WTC11 (cell line): ENCODE data around the gene SEZ6L. TPM values are rescaled to one million over a fixed set of nuclear protein-coding genes. Genes with fewer than 3 reads are reported as not detected.

Experiments used
- ATAC-seq: fragments of 200-7000 bp; cut with Tn5 transposase; 2 replicates; pipeline ENCODE4 v1.10.0; 2021; ENCODE audit warnings: mild to moderate bottlenecking, moderate library complexity
- CTCF ChIA-PET: fragments of 300-600 bp; sonication (Branson Sonifier 250); formaldehyde crosslinking; loops from one replicate; lab custom pipeline; 2021; ENCODE audit warnings: antibody characterized with exemption; lab: Charles Lee
- POLR2A ChIA-PET: fragments of 350-600 bp; sonication (Branson Sonifier 250); formaldehyde crosslinking; loops from one replicate; lab custom pipeline; 2021; ENCODE audit warnings: antibody characterized with exemption; lab: Charles Lee
- DNase-seq: peaks from one replicate; pipeline ENCODE4 v3.0.0; 2021; ENCODE audit warnings: low spot score
- H3K27ac Mint-ChIP-seq: 2 replicates; pipeline ENCODE4 v1.8.0; 2021; ENCODE audit warnings: mixed read lengths
- H3K27me3 Mint-ChIP-seq: 2 replicates; pipeline ENCODE4 v1.8.0; 2021; ENCODE audit warnings: low read depth, mild to moderate bottlenecking, moderate library complexity, mixed read lengths
- H3K36me3 Mint-ChIP-seq: 2 replicates; pipeline ENCODE4 v1.8.0; 2021; ENCODE audit warnings: mixed read lengths
- H3K4me1 Mint-ChIP-seq: 2 replicates; pipeline ENCODE4 v1.8.0; 2022; ENCODE audit warnings: mixed read lengths
- H3K4me3 Mint-ChIP-seq: 2 replicates; pipeline ENCODE4 v1.8.0; 2021; ENCODE audit warnings: mild to moderate bottlenecking, moderate library complexity, mixed read lengths
- H3K9me3 Mint-ChIP-seq: 2 replicates; pipeline ENCODE4 v1.8.0; 2021; ENCODE audit warnings: mixed read lengths
- ATF1 ChIP-seq: sonication (generic); formaldehyde crosslinking; IDR thresholded peaks from 2 replicates; pipeline ENCODE4 v1.8.1; 2023; ENCODE audit warnings: mild to moderate bottlenecking, moderate library complexity, missing genetic modification reagents
- CTCF ChIP-seq: fragments of 200-600 bp; IDR thresholded peaks from 2 replicates; pipeline ENCODE4 v1.8.0; 2022; ENCODE audit warnings: antibody characterized with exemption
- ETV6 ChIP-seq: sonication (generic); formaldehyde crosslinking; IDR thresholded peaks from 2 replicates; pipeline ENCODE4 v1.8.1; 2022; ENCODE audit warnings: mild to moderate bottlenecking, missing genetic modification reagents
- FOXP1 ChIP-seq: sonication (generic); formaldehyde crosslinking; IDR thresholded peaks from 2 replicates; pipeline ENCODE4 v1.8.0; 2022; ENCODE audit warnings: missing genetic modification reagents, mild to moderate bottlenecking, moderate library complexity, borderline replicate concordance
- JAZF1 ChIP-seq: fragments of 250-450 bp; sonication (Bioruptor Pico); IDR thresholded peaks from 2 replicates; pipeline ENCODE4 v1.9.0; 2021; ENCODE audit warnings: moderate library complexity, mild to moderate bottlenecking, inconsistent platforms
- MAX ChIP-seq: sonication (generic); formaldehyde crosslinking; IDR thresholded peaks from 2 replicates; pipeline ENCODE4 v1.8.0; 2022; ENCODE audit warnings: mild to moderate bottlenecking, missing genetic modification reagents
- MXD4 ChIP-seq: fragments of 250-450 bp; sonication (Bioruptor Pico); IDR thresholded peaks from 2 replicates; pipeline ENCODE4 v1.8.0; 2021; ENCODE audit warnings: mild to moderate bottlenecking, moderate library complexity, borderline replicate concordance
- OVOL2 ChIP-seq: fragments of 250-450 bp; sonication (Bioruptor Pico); IDR thresholded peaks from 2 replicates; pipeline ENCODE4 v1.9.0; 2021; ENCODE audit warnings: mild to moderate bottlenecking, borderline replicate concordance
- SMAD3 ChIP-seq: sonication (generic); formaldehyde crosslinking; IDR thresholded peaks from 2 replicates; pipeline ENCODE4 v1.8.0; 2022; ENCODE audit warnings: missing genetic modification reagents, mild to moderate bottlenecking, borderline replicate concordance
- ZNF121 ChIP-seq: sonication (generic); formaldehyde crosslinking; IDR thresholded peaks from 2 replicates; pipeline ENCODE4 v1.8.0; 2023; ENCODE audit warnings: missing genetic modification reagents
- ZNF317 ChIP-seq: sonication (generic); formaldehyde crosslinking; IDR thresholded peaks from 2 replicates; pipeline ENCODE4 v1.8.1; 2023; ENCODE audit warnings: low read depth, mild to moderate bottlenecking, moderate library complexity, missing genetic modification reagents, borderline replicate concordance
- ZNF425 ChIP-seq: fragments of 250-450 bp; sonication (Bioruptor Pico); conservative IDR thresholded peaks from 2 replicates; pipeline ENCODE4 v1.9.0; 2021; ENCODE audit warnings: mild to moderate bottlenecking
- ZNF532 ChIP-seq: fragments of 250-450 bp; sonication (Bioruptor Pico); IDR thresholded peaks from 2 replicates; pipeline ENCODE4 v1.9.0; 2021; ENCODE audit warnings: mild to moderate bottlenecking, borderline replicate concordance
- ZNF671 ChIP-seq: fragments of 250-450 bp; sonication (Bioruptor Pico); IDR thresholded peaks from 2 replicates; pipeline ENCODE4 v1.8.0; 2021; ENCODE audit warnings: mild to moderate bottlenecking
- total RNA-seq: library from RNA; stranded (reverse); gene quantifications from 3 replicates; pipeline ENCODE4 v1.2.3, GENCODE V29; 2021
- TF ChIP-seq, protein P1 (sequence below): sonication (generic); formaldehyde crosslinking; conservative IDR thresholded peaks from 2 replicates; pipeline ENCODE4 v1.8.1; 2023; ENCODE audit warnings: mild to moderate bottlenecking, low read depth, missing genetic modification reagents, moderate library complexity
- TF ChIP-seq, protein P2 (sequence below): fragments of 250-450 bp; sonication (Bioruptor Pico); IDR thresholded peaks from 2 replicates; pipeline ENCODE4 v1.9.0; 2021; ENCODE audit warnings: mild to moderate bottlenecking
- TF ChIP-seq, protein P3 (sequence below): sonication (generic); formaldehyde crosslinking; IDR thresholded peaks from 2 replicates; pipeline ENCODE4 v1.8.1; 2023; ENCODE audit warnings: mild to moderate bottlenecking, missing genetic modification reagents
- TF ChIP-seq, protein P4 (sequence below): sonication (generic); formaldehyde crosslinking; IDR thresholded peaks from 2 replicates; pipeline ENCODE4 v1.8.0; 2023; ENCODE audit warnings: missing genetic modification reagents

The SEZ6L gene
- total RNA-seq, 1 experiment from 2014 or later: 0.57 TPM

DNA sequence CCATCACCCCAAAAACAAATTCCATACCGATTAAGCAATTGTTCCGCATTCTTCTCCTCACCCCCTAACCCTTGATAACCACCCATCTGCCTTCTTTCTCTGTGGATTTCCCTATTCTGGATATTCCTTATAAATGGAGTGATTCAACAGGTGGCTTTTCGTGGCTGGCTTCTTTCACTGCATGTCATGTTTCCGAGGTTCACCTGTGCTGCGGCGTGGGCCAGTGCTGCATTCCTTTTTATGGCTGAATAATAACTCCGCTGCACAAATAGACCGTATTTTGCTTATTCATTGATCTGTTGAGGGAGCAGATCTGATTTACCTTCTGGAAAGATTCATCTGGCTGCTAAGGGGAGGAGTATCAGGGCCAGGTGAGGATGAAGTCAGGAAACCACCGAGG lies 165.0 kb downstream of the SEZ6L start (continued):
- no peak for TF ChIP-seq ZNF532 (CRISPR knock-in tag)
- TF ChIP-seq, all 79 proteins: peak for 0

DNA sequence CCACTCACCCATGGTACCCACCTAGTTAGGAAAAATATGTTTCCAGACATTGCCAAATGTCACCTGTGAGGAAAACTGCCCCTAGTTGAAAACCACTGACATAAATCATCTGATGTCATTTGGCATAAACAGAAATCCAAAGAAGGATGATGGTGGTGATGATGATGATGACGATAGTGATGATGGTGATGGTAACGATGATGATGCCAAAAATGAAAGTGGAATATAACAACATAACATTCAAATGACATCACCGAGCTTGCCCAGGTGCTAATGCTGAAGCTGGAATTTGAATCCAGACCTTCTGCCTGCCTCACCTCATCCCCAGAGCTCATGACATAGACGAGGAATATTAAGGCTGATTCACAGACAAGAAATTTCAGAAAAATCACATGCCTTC lies 167.5 kb downstream of the SEZ6L start:
- no peak for DNase-seq
- H3K27ac Mint-ChIP-seq: no peak overlapping the region
- no peaks in the 10 kb centered on the region for H3K9me3 Mint-ChIP-seq
- no peak for TF ChIP-seq SMAD3 (CRISPR knock-in tag)
- no peak for TF ChIP-seq ETV6 (CRISPR knock-in tag)
- no peak for TF ChIP-seq ATF1 (CRISPR knock-in tag)
- TF ChIP-seq ZNF317 (CRISPR knock-in tag): no peak
- no peak for TF ChIP-seq JAZF1
- no peak for TF ChIP-seq MXD4 (CRISPR knock-in tag)
- TF ChIP-seq, protein P1, sequence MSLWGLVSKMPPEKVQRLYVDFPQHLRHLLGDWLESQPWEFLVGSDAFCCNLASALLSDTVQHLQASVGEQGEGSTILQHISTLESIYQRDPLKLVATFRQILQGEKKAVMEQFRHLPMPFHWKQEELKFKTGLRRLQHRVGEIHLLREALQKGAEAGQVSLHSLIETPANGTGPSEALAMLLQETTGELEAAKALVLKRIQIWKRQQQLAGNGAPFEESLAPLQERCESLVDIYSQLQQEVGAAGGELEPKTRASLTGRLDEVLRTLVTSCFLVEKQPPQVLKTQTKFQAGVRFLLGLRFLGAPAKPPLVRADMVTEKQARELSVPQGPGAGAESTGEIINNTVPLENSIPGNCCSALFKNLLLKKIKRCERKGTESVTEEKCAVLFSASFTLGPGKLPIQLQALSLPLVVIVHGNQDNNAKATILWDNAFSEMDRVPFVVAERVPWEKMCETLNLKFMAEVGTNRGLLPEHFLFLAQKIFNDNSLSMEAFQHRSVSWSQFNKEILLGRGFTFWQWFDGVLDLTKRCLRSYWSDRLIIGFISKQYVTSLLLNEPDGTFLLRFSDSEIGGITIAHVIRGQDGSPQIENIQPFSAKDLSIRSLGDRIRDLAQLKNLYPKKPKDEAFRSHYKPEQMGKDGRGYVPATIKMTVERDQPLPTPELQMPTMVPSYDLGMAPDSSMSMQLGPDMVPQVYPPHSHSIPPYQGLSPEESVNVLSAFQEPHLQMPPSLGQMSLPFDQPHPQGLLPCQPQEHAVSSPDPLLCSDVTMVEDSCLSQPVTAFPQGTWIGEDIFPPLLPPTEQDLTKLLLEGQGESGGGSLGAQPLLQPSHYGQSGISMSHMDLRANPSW (CRISPR knock-in tag): no peak
- no peak for TF ChIP-seq ZNF671 (CRISPR knock-in tag)
- TF ChIP-seq, all 79 proteins: peak for 0
- no peak overlapping the region for H3K4me3 Mint-ChIP-seq
- peaks cover 29% of the 10 kb centered on the region for H3K27me3 Mint-ChIP-seq
- H3K36me3 Mint-ChIP-seq: no peaks in the 10 kb centered on the region
- no peak for ATAC-seq
- no peaks in the 10 kb centered on the region for H3K4me1 Mint-ChIP-seq
- ChIA-PET POLR2A (no interaction called here), CTCF (interaction anchor here (0.5 to 1.4 kb wide), 4 partner anchors 28 to 434 kb away, joined by 3 to 7 read pairs (median 3); no protein-coding TSS in a partner anchor)

GRCh38 chr22:26339755-26340154 lies 170.5 kb downstream of the SEZ6L start:
- no peak overlapping the region for H3K27ac Mint-ChIP-seq
- no peak for ATAC-seq
- H3K27me3 Mint-ChIP-seq: peaks cover 22% of the 10 kb centered on the region
- H3K9me3 Mint-ChIP-seq: no peaks in the 10 kb centered on the region
- no peaks in the 10 kb centered on the region for H3K36me3 Mint-ChIP-seq
- ChIA-PET POLR2A (no interaction called here), CTCF (interaction anchor here (0.8 to 1.2 kb wide), 2 partner anchors 9 to 168 kb away, joined by 3 to 6 read pairs; no protein-coding TSS in a partner anchor)
- no peaks in the 10 kb centered on the region for H3K4me1 Mint-ChIP-seq
- no peak for DNase-seq
- no peak overlapping the region for H3K4me3 Mint-ChIP-seq
- TF ChIP-seq, protein P2, sequence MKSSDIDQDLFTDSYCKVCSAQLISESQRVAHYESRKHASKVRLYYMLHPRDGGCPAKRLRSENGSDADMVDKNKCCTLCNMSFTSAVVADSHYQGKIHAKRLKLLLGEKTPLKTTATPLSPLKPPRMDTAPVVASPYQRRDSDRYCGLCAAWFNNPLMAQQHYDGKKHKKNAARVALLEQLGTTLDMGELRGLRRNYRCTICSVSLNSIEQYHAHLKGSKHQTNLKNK (CRISPR knock-in tag): no peak
- TF ChIP-seq, protein P3, sequence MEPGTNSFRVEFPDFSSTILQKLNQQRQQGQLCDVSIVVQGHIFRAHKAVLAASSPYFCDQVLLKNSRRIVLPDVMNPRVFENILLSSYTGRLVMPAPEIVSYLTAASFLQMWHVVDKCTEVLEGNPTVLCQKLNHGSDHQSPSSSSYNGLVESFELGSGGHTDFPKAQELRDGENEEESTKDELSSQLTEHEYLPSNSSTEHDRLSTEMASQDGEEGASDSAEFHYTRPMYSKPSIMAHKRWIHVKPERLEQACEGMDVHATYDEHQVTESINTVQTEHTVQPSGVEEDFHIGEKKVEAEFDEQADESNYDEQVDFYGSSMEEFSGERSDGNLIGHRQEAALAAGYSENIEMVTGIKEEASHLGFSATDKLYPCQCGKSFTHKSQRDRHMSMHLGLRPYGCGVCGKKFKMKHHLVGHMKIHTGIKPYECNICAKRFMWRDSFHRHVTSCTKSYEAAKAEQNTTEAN (CRISPR knock-in tag): no peak
- TF ChIP-seq, protein P4, sequence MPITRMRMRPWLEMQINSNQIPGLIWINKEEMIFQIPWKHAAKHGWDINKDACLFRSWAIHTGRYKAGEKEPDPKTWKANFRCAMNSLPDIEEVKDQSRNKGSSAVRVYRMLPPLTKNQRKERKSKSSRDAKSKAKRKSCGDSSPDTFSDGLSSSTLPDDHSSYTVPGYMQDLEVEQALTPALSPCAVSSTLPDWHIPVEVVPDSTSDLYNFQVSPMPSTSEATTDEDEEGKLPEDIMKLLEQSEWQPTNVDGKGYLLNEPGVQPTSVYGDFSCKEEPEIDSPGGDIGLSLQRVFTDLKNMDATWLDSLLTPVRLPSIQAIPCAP (CRISPR knock-in tag): no peak
- TF ChIP-seq CTCF: no peak
- TF ChIP-seq MAX (CRISPR knock-in tag): no peak
- no peak for TF ChIP-seq FOXP1
- no peak for TF ChIP-seq OVOL2
- TF ChIP-seq ZNF425 (CRISPR knock-in tag): no peak
- TF ChIP-seq ZNF121: no peak
- TF ChIP-seq JAZF1: no peak
